Panc1 (cell line): ENCODE data around the gene IGF1R. TPM values are rescaled to one million over a fixed set of nuclear protein-coding genes. Genes with fewer than 3 reads are reported as not detected.

ENCODE experiments used
- ATAC-seq: fragments of 200-7000 bp; cut with Tn5 transposase; 2 replicates; pipeline ENCODE4 v1.9.1; 2020; ENCODE audit warnings: mild to moderate bottlenecking, moderate library complexity
- BruUV-seq: library from RNA; stranded (reverse); fragments of 400-500 nt; replicated peaks from 2 replicates; lab custom pipeline; 2021; lab: Mats Ljungman, UMichigan
- CTCF ChIA-PET: fragments of 300-600 bp; sonication (Branson Sonifier 250); formaldehyde crosslinking; loops from one replicate; lab custom pipeline; 2022; ENCODE audit warnings: antibody characterized with exemption; lab: Charles Lee
- POLR2A ChIA-PET: fragments of 300-600 bp; sonication (Branson Sonifier 250); formaldehyde crosslinking; loops from one replicate; lab custom pipeline; 2022; ENCODE audit warnings: antibody characterized with exemption; lab: Charles Lee
- DNase-seq: peaks from one replicate; pipeline ENCODE4 v3.0.0-alpha.2; 2010; ENCODE audit warnings: low read depth, low spot score
- H3K27ac ChIP-seq: 2 replicates; pipeline ENCODE4 v1.5.1; 2011; ENCODE audit warnings: mild to moderate bottlenecking, low read length, inconsistent platforms
- H3K27me3 ChIP-seq: fragments of 200-500 bp; sonication (Bioruptor generic); 2 replicates; pipeline ENCODE4 v1.6.0; 2014; ENCODE audit warnings: low read length, inconsistent platforms; ENCODE audit not compliant: control insufficient read depth, insufficient read depth
- H3K36me3 ChIP-seq: fragments of 200-500 bp; sonication (Bioruptor generic); 2 replicates; pipeline ENCODE4 v1.5.1; 2014; ENCODE audit warnings: inconsistent platforms, mild to moderate bottlenecking, low read length, moderate library complexity; ENCODE audit not compliant: control insufficient read depth, insufficient read depth
- H3K4me1 ChIP-seq: 2 replicates; pipeline ENCODE4 v1.5.1; 2011; ENCODE audit warnings: inconsistent platforms, mild to moderate bottlenecking, low read length, moderate library complexity; ENCODE audit not compliant: control insufficient read depth, insufficient read depth
- H3K4me3 ChIP-seq, 2 experiments: 2 replicates each; pipeline ENCODE4 v1.5.1; 2011 to 2012; ENCODE audit warnings: low read depth in 2 of 2, low read length in 2 of 2, mild to moderate bottlenecking in 2 of 2, inconsistent platforms in 1 of 2, moderate library complexity in 1 of 2
- H3K9me3 ChIP-seq: fragments of 200-500 bp; sonication (Bioruptor generic); 2 replicates; pipeline ENCODE4 v1.5.1; 2014; ENCODE audit warnings: low read depth, mild to moderate bottlenecking, inconsistent platforms, low read length, moderate library complexity; ENCODE audit not compliant: control insufficient read depth, insufficient read depth
- POLR2AphosphoS5 ChIP-seq: IDR thresholded peaks from 2 replicates; pipeline ENCODE4 v1.6.1; 2012; ENCODE audit warnings: mild to moderate bottlenecking, low read depth, low read length, moderate library complexity
- SIN3A ChIP-seq: IDR thresholded peaks from 2 replicates; pipeline ENCODE4 v1.6.1; 2012; ENCODE audit warnings: low read depth, mild to moderate bottlenecking, low read length, moderate library complexity, borderline replicate concordance; ENCODE audit not compliant: insufficient read depth
- TCF7L2 ChIP-seq: IDR thresholded peaks from 2 replicates; pipeline ENCODE4 v1.6.1; 2011; ENCODE audit warnings: mild to moderate bottlenecking, low read depth, low read length, inconsistent platforms
- in situ Hi-C: cut with HindIII; loops from 2 replicates; pipeline ENCODE4 v1.10.0; 2016; ENCODE audit warnings: low sequenced_read_pairs, low pct_unique_long_range_greater_than_20kb
- intact Hi-C: fragments of 100-400 bp; cut with micrococcal nuclease; formaldehyde crosslinking; loops from one replicate; pipeline ENCODE4 v1.10.0; 2022; ENCODE audit not compliant: unreplicated experiment
- total RNA-seq: library from RNA; stranded (reverse); gene quantifications from one replicate; pipeline ENCODE4 v1.2.1, GENCODE V29; 2021; ENCODE audit not compliant: unreplicated experiment
- TF ChIP-seq, protein P1 (sequence below): fragments of 450-650 bp; IDR thresholded peaks from 2 replicates; pipeline ENCODE4 v1.5.1; 2017; ENCODE audit warnings: mild to moderate bottlenecking
- TF ChIP-seq, protein P2 (sequence below), 2 experiments: IDR thresholded peaks; 2 replicates each; pipeline ENCODE4 v1.6.1; 2011 to 2012; ENCODE audit warnings: low read depth in 2 of 2, control low read depth in 1 of 2, low read length in 1 of 2, mild to moderate bottlenecking in 1 of 2, moderate library complexity in 1 of 2; ENCODE audit not compliant: insufficient read depth in 1 of 2

IGF1R gene
- total RNA-seq, 1 experiment from 2014 or later: 77.1 TPM

DNA sequence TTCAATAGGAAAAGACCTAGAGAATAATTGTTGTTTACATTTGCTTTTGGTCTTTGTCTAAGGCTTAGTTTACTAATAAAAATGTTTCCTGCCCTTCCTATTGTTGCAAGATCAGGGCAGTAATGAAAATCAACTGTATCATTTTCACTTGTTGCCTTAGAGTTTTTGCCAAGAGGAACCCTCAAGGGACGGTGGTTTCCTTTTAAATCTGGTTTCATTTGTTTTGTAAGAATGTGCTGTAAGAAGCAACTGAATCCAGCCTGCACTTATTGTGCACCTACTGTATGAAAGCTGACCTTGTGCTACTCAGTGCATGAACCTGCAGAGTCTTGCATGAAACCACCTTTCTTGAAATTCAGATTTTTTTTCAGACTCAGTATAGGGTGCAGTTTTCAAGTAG is 5.3 kb downstream of the IGF1R start:
- in situ Hi-C loops (no loop called here), intact Hi-C loops (loop anchor here (5.0 to 10.0 kb wide), 3 partner anchors 121 to 421 kb away; no protein-coding TSS in a partner anchor)
- ATAC-seq: no peak
- no peak for DNase-seq
- CTCF ChIA-PET: no interaction called here
- TF ChIP-seq POLR2AphosphoS5: no peak
- TF ChIP-seq, protein P1, sequence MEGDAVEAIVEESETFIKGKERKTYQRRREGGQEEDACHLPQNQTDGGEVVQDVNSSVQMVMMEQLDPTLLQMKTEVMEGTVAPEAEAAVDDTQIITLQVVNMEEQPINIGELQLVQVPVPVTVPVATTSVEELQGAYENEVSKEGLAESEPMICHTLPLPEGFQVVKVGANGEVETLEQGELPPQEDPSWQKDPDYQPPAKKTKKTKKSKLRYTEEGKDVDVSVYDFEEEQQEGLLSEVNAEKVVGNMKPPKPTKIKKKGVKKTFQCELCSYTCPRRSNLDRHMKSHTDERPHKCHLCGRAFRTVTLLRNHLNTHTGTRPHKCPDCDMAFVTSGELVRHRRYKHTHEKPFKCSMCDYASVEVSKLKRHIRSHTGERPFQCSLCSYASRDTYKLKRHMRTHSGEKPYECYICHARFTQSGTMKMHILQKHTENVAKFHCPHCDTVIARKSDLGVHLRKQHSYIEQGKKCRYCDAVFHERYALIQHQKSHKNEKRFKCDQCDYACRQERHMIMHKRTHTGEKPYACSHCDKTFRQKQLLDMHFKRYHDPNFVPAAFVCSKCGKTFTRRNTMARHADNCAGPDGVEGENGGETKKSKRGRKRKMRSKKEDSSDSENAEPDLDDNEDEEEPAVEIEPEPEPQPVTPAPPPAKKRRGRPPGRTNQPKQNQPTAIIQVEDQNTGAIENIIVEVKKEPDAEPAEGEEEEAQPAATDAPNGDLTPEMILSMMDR: no peak
- TF ChIP-seq, protein P2, sequence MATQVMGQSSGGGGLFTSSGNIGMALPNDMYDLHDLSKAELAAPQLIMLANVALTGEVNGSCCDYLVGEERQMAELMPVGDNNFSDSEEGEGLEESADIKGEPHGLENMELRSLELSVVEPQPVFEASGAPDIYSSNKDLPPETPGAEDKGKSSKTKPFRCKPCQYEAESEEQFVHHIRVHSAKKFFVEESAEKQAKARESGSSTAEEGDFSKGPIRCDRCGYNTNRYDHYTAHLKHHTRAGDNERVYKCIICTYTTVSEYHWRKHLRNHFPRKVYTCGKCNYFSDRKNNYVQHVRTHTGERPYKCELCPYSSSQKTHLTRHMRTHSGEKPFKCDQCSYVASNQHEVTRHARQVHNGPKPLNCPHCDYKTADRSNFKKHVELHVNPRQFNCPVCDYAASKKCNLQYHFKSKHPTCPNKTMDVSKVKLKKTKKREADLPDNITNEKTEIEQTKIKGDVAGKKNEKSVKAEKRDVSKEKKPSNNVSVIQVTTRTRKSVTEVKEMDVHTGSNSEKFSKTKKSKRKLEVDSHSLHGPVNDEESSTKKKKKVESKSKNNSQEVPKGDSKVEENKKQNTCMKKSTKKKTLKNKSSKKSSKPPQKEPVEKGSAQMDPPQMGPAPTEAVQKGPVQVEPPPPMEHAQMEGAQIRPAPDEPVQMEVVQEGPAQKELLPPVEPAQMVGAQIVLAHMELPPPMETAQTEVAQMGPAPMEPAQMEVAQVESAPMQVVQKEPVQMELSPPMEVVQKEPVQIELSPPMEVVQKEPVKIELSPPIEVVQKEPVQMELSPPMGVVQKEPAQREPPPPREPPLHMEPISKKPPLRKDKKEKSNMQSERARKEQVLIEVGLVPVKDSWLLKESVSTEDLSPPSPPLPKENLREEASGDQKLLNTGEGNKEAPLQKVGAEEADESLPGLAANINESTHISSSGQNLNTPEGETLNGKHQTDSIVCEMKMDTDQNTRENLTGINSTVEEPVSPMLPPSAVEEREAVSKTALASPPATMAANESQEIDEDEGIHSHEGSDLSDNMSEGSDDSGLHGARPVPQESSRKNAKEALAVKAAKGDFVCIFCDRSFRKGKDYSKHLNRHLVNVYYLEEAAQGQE (IDR thresholded peaks at IDR 0.05; ENCODE audit: insufficient read depth in 1 of 2, low read depth in 2 of 2, low read length in 1 of 2): no peak
- TF ChIP-seq TCF7L2: no peak
- no peak for TF ChIP-seq SIN3A
- Histone ChIP-seq H3K9me3 (no peaks in the 10 kb centered on the region), H3K36me3 (no peaks in the 10 kb centered on the region), H3K27me3 (no peaks in the 10 kb centered on the region), H3K27ac (peak overlapping the region; percentile 62; the same call in 1 of the 2 replicates), H3K4me1 (peaks cover 61% of the 10 kb centered on the region), H3K4me3 (no peak overlapping the region)
- no TSS peak for BruUV-seq
- POLR2A ChIA-PET: no interaction called here

DNA sequence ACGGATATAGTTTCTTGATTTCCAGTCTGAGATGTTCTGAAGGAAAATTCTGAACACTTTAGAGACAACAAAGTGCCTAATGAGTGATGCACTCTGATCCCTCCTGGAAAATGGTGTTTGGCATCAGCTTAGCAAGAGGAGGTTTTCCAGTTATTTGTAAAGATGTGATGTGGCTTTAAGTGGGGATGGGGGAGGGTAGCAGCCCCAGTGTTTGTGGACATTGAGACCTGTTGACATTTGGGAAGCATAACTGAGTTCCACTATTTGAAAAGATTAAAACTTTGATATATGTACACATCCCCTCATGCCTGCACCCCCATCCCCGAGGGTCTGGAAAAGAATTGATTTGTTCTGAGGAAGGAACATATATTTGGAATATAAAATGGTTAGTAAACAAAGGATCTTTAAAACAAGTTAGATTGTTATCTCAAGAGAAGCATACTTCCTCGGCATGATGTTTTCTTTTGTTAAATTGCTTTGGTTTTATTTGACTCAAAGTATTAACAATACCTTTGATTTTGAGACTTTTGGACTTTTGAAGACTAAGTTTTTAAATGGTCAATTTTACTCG is 6.5 kb downstream of the IGF1R start:
- ChIA-PET CTCF (no interaction called here), POLR2A (interaction anchor here (0.6 kb wide), 1 partner anchor 927 kb away, joined by 4 read pairs; no protein-coding TSS in a partner anchor)
- BruUV-seq: no TSS peak
- H3K4me3 ChIP-seq: no peak overlapping the region
- no peak for ATAC-seq
- DNase-seq: no peak
- in situ Hi-C loops: no loop called here
- H3K9me3 ChIP-seq: no peaks in the 10 kb centered on the region
- no peaks in the 10 kb centered on the region for H3K36me3 ChIP-seq
- TF ChIP-seq POLR2AphosphoS5: no peak
- 0 out of 2 replicates have a peak, but pooled peaks have one; percentile 33 for TF ChIP-seq TCF7L2
- TF ChIP-seq, protein P2 (IDR thresholded peaks at IDR 0.05; ENCODE audit: insufficient read depth in 1 of 2, low read depth in 2 of 2, low read length in 1 of 2): no peak
- TF ChIP-seq SIN3A: no peak
- TF ChIP-seq, protein P1: no peak
- peak overlapping the region; percentile 32; the same call in 1 of the 2 replicates for H3K27ac ChIP-seq
- intact Hi-C loops: loop anchor here (5.0 to 10.0 kb wide), 3 partner anchors 120 to 420 kb away; no protein-coding TSS in a partner anchor
- no peaks in the 10 kb centered on the region for H3K27me3 ChIP-seq
- H3K4me1 ChIP-seq: peaks cover 72% of the 10 kb centered on the region
